ENCODE results near the gene STAT1.

GRCh38 chr2:191006997-191007783, 6.8 kb downstream of the STAT1 start:
- TF ChIP-seq CTCF (IDR thresholded peaks at IDR 0.05) (no peak), POLR2A (IDR thresholded peaks at IDR 0.05) (no peak), EP300 (IDR thresholded peaks at IDR 0.05; ENCODE audit: low read depth) (no peak), POLR2AphosphoS5 (IDR thresholded peaks at IDR 0.05) (no peak)
